GM12892 (cell line): ENCODE data around the gene NEK6.

ENCODE experiments used
- POLR2A ChIP-seq: IDR thresholded peaks from 2 replicates; pipeline ENCODE4 v1.6.1; 2011; ENCODE audit warnings: low read depth, low read length, control low read depth
- POLR2AphosphoS5 ChIP-seq: IDR thresholded peaks from 2 replicates; pipeline ENCODE4 v1.6.1; 2011; ENCODE audit warnings: low read depth, low read length, control low read depth
- TAF1 ChIP-seq: IDR thresholded peaks from 2 replicates; pipeline ENCODE4 v1.6.1; 2011; ENCODE audit warnings: low read depth, mild to moderate bottlenecking, control low read depth, low read length, borderline replicate concordance

- TF ChIP-seq POLR2AphosphoS5, result no peak
- no peak for TF ChIP-seq POLR2A
- no peak for TF ChIP-seq TAF1
These were observed 138.1 kb downstream of the NEK6 start for GRCh38 chr9:124395826-124396225.
